Fibroblast of skin of abdomen (primary cell): ENCODE results near the gene AMZ1.
"Not testable (repeated sequence)": the region's sequence is repeated elsewhere in the genome, so short reads cannot be mapped to it uniquely, and the experiment has no call there.

ENCODE experiments used
- DNase-seq: peaks from one replicate; pipeline ENCODE4 v3.0.0-alpha.2; 2013

AMZ1 gene

DNA sequence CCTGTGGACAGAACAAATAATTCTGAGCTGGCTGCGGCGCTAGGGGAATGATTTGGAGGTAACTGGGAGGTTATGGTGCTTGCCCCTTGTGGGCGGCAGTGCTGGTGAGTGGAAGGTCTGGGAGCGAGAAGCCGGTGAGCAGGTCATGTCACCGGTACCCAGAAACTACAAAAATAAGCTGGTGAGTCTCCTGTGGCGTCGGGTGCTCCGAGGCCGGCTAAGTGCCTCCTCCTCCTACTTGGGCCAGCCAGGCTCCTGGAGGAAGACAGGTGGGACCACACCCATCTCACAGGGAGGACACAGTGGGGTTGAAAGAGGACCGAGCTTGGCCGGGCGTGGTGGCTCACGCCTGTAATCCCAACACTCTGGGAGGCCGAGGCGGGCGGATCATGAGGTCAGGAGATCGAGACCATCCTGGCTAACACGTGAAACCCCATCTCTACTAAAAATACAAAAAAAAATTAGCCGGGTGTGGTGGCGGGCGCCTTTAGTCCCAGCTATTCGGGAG, 4.0 kb downstream of the AMZ1 start:
- DNase-seq, result not testable (repeated sequence)

DNA sequence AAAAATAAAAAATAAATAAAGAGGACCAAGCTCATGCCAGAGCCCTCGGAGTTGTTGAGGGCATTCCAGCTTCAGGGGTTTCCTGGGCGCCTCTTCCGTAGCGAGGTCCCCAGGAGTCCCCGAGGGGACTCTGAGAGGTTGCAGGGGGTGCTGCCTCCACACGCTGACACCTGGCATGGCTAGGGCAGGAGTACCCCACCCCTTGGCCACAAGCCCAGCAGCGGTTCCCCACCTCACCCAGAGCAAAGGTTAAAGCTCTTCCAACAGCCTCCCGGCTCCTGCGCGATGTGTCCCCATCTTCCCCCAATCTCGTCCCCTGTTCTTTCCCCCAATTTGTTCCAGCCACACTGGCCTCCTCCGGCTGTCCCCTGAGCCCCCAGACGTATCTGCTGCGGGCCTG, 4.5 kb downstream of the AMZ1 start:
- no peak for DNase-seq

DNA sequence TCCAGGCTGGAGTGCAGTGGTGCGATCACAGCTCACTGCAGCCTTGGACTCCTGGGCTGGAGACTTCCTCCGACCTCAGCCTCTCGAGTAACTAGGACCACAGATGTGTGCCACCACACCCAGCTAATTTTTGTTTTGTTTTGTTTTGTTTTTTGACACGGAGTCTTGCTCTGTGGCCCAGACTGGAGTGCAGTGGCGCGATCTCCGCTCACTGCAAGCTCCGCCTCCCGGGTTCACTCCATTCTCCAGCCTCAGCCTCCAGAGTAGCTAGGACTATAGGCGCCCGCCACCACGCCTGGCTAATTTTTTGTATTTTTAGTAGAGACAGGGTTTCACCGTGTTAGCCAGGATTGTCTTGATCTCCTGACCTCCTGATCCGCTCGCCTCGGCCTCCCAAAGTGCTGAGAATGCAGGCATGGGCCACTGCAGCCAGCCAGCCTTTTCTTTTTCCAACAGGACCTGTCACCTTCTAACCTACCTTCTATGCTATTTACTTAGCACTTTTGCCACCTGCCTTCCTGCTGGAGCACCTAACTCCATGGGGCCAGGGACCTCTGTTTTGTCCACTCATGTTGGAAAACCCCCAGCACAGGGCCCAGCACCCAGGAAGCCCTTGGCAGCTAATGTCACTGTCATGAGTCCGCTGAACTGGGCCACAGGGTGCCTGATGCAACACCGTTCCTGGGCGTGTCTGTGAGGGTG, 5.6 kb downstream of the AMZ1 start:
- DNase-seq, result not testable (repeated sequence)

- DNase-seq, result not testable (repeated sequence)
Measured at GRCh38 chr7:2694122-2694436, 6.1 kb downstream of the AMZ1 start.

- DNase-seq, result no peak
Measured at GRCh38 chr7:2698581-2699288, 10.7 kb downstream of the AMZ1 start.

DNA sequence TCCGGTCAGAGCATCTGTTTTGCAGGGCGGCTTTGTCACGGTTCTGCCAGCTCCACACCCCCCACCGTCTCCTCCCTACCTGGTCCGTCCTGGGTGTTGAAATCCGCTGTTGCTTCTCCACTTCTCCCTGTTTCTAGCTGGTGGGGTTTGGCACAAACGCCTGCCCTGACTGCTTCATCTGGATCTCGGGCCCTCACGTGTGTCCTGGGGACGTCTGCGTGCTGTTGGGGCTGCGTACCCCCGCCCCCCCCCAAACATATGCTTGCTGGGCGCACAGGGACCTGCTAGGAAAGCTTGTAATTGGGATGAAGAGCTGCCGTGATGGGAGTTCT, 11.3 kb downstream of the AMZ1 start:
- no peak for DNase-seq

DNA sequence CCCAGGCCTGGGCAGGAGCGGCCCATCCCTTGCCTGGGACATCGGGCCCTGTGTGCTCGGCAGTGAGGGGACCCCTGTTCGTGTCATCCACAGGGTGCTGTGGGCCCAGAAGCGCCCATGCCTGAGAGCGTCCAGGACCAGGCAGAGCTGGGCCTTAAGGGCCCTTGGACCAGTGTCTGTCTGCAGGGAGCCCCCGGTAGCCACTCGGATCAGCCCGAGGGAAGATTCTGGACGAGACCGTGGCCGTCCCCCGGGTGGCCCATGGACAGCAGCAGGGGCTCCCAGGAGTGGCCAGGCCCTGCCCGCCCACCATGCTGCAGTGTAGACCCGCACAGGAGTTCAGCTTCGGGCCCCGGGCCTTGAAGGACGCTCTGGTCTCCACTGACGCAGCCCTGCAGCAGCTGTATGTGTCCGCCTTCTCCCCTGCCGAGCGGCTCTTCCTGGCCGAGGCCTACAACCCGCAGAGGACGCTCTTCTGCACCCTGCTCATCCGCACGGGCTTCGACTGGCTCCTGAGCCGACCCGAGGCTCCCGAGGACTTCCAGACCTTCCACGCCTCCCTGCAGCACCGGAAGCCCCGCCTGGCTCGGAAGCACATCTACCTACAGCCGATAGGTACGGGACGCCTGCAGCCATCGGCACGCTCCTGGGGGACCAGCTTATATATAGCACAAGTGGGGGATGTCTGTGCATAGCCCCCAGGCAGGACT, 12.3 kb downstream of the AMZ1 start:
- DNase-seq, result no peak

- DNase-seq, result no peak
Measured at GRCh38 chr7:2701424-2701823, 13.4 kb downstream of the AMZ1 start.

DNA sequence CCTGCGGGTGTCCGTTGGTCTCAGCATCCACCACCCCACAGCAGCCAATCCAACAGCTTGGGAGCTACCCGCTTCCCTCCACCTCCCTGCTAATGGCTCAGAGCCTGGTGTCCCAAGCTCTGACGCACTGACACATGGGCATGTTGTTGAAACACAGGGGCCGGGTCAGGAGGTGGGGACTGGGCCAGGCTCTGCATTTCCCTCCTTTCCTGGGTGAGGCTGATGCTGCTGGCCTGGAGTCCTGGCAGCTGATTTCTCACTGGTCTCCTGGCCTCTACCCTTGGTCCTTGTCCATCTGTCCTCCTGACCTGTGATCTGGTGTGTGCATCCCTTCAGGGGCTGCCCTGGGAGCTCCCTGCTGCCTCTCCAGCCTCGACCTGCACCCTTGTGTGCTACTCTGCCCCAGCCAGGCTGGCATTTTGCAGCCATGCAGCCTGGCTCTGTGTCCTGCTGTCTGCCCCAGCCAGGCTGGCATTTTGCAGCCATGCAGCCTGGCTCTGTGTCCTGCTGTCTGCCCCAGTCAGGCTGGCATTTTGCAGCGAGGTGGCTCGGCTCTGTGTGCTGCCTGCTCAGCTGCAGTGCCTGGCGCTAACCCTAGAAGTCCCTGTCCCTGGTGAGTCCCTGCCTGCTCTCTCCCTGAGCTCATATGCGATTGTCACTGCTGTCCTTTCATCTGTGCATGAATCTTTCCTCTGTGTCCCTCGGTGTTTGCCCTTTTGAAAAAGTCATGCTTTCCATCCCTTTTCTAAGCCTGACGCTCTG, 14.0 kb downstream of the AMZ1 start:
- no peak for DNase-seq

- DNase-seq, result no peak
Measured at GRCh38 chr7:2702594-2702957, 14.6 kb downstream of the AMZ1 start.

DNA sequence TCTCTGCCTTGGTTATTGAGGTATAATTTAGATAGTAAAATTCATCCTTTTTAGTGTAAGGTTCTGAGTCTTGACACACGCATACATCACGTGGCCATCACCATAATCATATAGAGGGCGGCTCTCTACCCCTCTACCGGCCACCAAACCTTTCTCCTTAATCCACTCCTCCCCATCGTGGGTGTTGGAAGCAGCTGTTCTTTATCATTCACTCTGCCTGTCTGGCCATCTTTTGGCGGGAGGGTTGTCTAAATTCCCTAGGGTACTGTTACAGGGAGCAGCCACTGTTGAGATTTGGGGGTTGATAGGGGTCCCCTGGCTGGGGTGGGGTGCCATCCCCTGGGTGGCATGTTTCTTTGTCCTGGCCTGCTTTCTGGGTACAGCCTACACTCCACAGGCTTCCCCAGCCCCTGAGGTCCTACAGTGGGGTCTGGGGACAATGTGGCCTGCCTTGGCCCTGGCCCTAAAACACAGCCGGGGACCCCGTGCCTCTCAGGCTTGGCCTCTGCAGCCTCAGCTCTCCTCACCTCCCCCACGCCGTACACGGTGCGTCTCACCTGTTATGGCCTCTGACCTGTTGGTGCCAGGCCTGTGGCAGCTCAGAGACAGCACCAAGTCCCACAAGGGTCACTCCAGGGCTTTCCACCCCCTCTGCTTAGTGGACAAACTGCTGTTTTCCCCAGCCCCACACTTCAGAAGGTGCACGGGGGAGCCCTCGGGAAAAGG, 17.5 kb downstream of the AMZ1 start:
- no peak for DNase-seq

GRCh38 chr7:2706685-2707126, 18.7 kb downstream of the AMZ1 start:
- DNase-seq, result no peak

DNA sequence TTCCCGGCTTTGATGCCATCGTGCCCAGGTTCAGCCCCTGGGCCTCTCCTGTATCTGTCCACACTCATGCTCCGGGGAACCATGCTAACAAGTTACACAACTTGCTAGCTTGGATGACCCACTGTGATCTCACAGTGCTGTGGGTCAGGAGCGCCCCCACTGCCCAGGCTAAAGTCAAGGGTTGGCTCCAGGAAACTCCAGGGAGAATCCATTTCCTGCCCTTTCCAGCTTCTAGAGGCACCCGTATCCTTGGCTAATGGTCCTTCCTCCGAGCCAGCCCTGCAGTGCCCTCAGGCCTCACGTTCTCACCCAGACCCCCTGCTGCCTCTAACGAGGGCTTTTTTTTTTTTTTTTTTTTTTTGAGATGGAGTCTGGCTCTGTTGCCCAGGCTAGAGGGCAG, 19.5 kb downstream of the AMZ1 start:
- no peak for DNase-seq

DNA sequence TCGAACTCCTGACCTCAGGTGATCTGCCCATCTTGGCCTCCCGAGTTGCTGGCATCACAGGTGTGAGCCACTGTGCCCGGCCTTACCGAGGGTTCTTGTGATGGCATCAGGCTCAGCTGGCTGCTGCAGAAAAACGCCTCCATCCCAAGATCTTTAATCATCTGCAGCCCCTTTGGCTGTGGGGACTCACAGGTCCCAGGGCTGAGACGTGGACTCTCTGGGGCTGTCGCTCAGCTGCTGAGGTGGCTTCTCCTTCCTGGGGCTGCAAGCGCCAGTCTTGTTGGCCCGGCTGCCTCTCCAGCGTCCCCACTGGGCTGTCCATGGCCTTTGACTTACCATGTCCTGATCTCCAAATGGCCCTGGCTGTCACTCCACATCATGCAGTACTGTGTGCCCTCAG, 20.0 kb downstream of the AMZ1 start:
- no peak for DNase-seq

DNA sequence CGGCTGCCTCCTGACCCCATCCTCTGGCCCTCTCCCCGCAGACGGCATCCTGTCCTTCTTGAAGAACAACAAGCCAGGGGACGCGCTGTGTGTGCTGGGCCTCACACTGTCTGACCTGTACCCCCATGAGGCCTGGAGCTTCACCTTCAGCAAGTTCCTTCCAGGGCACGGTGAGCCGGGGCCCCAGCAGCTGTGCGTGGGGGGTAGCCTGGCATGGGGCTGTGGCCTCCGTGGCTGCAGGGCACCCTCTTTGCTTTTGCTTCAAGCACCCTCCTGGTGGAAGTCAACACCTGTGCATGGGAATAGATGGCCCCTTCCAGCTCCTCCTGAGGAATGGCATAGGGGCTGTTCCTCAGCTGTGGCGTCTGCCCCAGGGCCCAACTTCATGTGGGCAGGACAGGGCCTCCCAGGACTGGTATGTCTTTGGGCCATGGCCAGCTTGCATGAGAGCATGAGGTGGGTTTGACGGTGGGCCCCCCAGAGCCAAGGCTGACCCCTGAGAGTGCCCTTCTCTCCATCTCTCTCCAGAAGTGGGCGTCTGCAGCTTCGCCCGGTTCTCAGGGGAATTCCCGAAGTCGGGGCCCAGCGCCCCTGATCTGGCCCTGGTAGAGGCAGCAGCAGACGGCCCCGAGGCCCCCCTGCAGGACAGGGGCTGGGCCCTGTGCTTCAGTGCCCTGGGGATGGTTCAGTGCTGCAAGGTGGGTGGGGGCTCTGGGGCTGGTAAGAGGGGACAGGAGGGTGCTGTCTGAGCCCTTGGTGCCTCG, 20.7 kb downstream of the AMZ1 start:
- DNase-seq, result no peak

- peak; percentile 27 for DNase-seq
Measured at GRCh38 chr7:2709553-2710285, 21.7 kb downstream of the AMZ1 start.

DNA sequence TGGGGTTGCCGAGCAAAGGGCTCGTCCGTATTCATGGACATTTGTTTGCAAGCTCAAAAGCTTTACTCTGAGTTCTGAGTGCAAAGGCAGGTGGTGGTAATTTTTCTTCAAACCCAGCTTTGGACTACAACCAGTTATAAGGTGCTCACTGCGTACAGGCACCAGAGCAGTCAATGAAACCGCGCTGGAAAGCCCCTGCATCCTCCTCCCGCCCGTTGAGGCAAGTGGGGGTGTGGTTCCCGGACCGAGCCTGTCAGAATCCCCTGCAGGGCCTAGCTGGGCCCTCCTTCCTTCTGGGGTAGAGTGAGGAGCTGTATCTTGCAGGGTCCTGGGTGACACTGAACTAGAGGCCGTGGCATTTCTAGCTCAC, 22.3 kb downstream of the AMZ1 start:
- no peak for DNase-seq

DNA sequence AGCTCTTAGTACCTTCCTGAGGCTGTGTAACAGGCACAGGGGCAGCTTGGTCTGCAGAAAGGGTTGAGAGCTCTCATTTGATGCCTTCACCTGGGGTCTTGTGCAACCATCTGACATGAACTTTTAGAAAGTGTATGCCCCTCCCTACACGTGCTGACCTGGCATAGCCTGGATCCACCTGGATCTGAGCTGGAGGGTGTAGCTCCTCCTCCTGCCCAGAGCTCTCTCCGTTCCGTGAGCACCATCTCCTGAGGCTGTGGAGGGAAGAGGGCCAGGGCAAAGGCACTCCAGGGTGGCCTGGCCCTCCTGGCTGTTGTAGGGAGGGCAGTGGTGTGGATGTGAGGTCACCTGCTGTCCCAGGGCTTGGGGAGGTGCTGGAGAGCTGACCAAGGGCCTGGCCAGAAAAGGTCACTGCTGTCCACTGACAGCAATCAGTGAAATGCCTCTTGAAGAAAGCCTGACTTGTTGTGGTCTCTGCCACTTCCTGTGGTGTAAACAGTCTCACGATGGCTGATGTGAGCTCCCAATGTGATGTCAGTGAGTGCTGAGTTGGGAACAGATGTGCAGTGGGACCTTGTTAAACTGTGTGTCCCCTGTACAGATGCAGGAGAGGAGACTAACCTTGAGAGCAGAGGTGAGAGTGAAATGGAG, 23.0 kb downstream of the AMZ1 start:
- no peak for DNase-seq

DNA sequence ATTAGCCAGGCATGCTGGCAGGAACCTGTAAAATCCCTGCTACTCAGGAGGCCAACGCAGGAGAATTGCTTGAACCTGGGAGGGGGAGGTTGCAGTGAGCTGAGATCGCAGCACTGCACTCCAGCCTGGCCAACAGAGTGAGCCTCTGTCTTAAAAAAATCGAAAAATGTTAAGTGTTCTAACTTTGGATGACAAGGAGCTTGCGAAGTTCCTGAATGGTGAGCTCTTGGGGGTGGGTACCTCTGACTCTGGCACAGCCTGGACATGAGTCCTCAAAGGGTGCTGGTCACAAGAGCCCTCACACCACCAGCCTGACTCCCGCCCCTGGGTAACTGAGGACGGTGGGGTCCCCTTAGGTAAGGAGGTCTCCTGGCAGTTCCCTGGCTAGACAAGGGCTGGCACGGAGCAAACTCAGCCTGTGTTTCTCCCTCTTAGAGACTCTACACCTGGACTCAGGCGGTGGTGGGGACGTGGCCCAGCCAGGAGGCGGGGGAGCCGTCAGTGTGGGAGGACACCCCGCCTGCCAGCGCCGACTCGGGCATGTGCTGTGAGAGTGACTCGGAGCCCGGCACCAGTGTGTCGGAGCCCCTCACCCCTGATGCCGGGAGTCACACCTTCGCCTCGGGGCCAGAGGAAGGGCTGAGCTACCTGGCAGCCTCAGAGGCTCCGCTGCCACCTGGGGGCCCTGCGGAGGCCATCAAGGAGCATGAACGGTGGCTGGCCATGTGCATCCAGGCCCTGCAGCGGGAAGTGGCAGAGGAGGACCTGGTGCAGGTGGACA, 24.1 kb downstream of the AMZ1 start:
- DNase-seq, result no peak

- no peak for DNase-seq
Measured at GRCh38 chr7:2713370-2713769, 25.4 kb downstream of the AMZ1 start.
